Raji (cell line): ENCODE data around the gene NTN5.

Experiments used
- POLR2A ChIP-seq: IDR thresholded peaks from 2 replicates; pipeline ENCODE4 v1.6.1; 2011; ENCODE audit warnings: low read depth, low read length, control low read depth; ENCODE audit not compliant: insufficient read depth

NTN5 gene

GRCh38 chr19:48676487-48676886, 3.7 kb upstream of the NTN5 start:
- TF ChIP-seq POLR2A, result no peak

GRCh38 chr19:48674921-48675824, 2.4 kb upstream of the NTN5 start:
- TF ChIP-seq POLR2A, result no peak

- TF ChIP-seq POLR2A, result no peak
Measured at GRCh38 chr19:48674216-48674809, 1.5 kb upstream of the NTN5 start.

- no peak for TF ChIP-seq POLR2A
Measured at GRCh38 chr19:48673436-48674100, 751 bp upstream of the NTN5 start.

GRCh38 chr19:48671446-48671995, 1.3 kb downstream of the NTN5 start:
- no peak for TF ChIP-seq POLR2A

GRCh38 chr19:48670699-48671445, 1.9 kb downstream of the NTN5 start:
- TF ChIP-seq POLR2A, result no peak

- TF ChIP-seq POLR2A, result no peak
Measured at GRCh38 chr19:48669903-48670668, 2.7 kb downstream of the NTN5 start.

GRCh38 chr19:48668761-48669160, 4.1 kb downstream of the NTN5 start:
- TF ChIP-seq POLR2A, result no peak

- TF ChIP-seq POLR2A, result no peak
Measured at GRCh38 chr19:48668332-48668731, 4.5 kb downstream of the NTN5 start.

GRCh38 chr19:48665786-48666185, 7.0 kb downstream of the NTN5 start:
- TF ChIP-seq POLR2A, result no peak

GRCh38 chr19:48664476-48664875, 8.3 kb downstream of the NTN5 start:
- TF ChIP-seq POLR2A, result no peak

GRCh38 chr19:48663667-48664066, 9.2 kb downstream of the NTN5 start:
- TF ChIP-seq POLR2A, result no peak

- TF ChIP-seq POLR2A, result no peak
Measured at GRCh38 chr19:48661711-48662090, 11.1 kb downstream of the NTN5 start.
